ENCODE results near the gene DNLZ. TPM values are rescaled to one million over a fixed set of nuclear protein-coding genes. Genes with fewer than 3 reads are reported as not detected.
A peak's percentile ranks its signal among the peaks of the same experiment; 100 is the strongest.

The DNLZ gene
- total and polyA plus RNA-seq, 2 donors (not counting 1 experiment from before 2014, with no cell fraction given) = 23.0 to 42.0 TPM

GRCh38 chr9:136326761-136327303 is 36.7 kb downstream of the DNLZ start:
- peaks cover 22 to 31% of the 10 kb centered on the region in 2 donors for H3K4me1 ChIP-seq (ENCODE audit: control insufficient read depth in 2 of 2, insufficient read depth in 2 of 2, low read length in 2 of 2)
- WGBS (ENCODE audit: insufficient coverage) = 5% methylated on average over 15 of the region's 17 CpGs
- peak overlapping the region; percentile 35 for H3K9ac ChIP-seq (ENCODE audit: low read length)
- no peaks in the 10 kb centered on the region for H3K36me3 ChIP-seq (replicated peaks in 1 of 2; ENCODE audit: control extremely low read depth in 1 of 2, control insufficient read depth in 1 of 2, extremely low read depth in 1 of 2, insufficient read depth in 2 of 2, low read length in 1 of 2)
- intact Hi-C loops (cut with micrococcal nuclease) = no loop called here
- H3K27me3 Mint-ChIP-seq = peaks cover 8% of the 10 kb centered on the region
- no peaks in the 10 kb centered on the region for H3K9me3 ChIP-seq (ENCODE audit: control extremely low read depth in 1 of 3, control insufficient read depth in 2 of 3, insufficient read depth in 1 of 3, low read length in 2 of 3)
- ATAC-seq (ENCODE audit: low read depth) = peak; percentile 16
- CTCF ChIA-PET = interaction anchor here (0.9 kb wide), 1 partner anchor 36 kb away, joined by 3 read pairs; no protein-coding TSS in a partner anchor
- peak overlapping the region; percentile 74 for H3K4me2 ChIP-seq (replicated peaks; ENCODE audit: low read depth, low read length, poor library complexity, severe bottlenecking)
- peak overlapping the region in 3 of 5 experiments; percentile 23 to 44 (median 27) for H3K4me3 ChIP-seq (ENCODE audit: control extremely low read depth in 1 of 5, extremely low read depth in 1 of 5, insufficient read depth in 1 of 5, low read depth in 2 of 5, low read length in 4 of 5)
- peak overlapping the region; percentile 56 for H2AFZ ChIP-seq (ENCODE audit: insufficient read depth, low read depth, low read length, poor library complexity, severe bottlenecking)
- no peaks in the 10 kb centered on the region for H4K20me1 ChIP-seq (ENCODE audit: control insufficient read depth, insufficient read depth, low read length, poor library complexity, severe bottlenecking)
- H3K27ac ChIP-seq (ENCODE audit: low read length in 2 of 2) = no peak overlapping the region
- peaks cover 0 to 27% (median 12%) of the 10 kb centered on the region in 4 experiments for H3K27me3 ChIP-seq (replicated peaks in 1 of 4; ENCODE audit: control extremely low read depth in 1 of 4, control insufficient read depth in 3 of 4, insufficient read depth in 4 of 4, low read length in 3 of 4)
- TF ChIP-seq EZH2 (IDR thresholded peaks at IDR 0.05; ENCODE audit: borderline replicate concordance, insufficient read depth, low read depth, low read length, poor library complexity, severe bottlenecking) = no peak
- TF ChIP-seq CTCF (IDR thresholded peaks at IDR 0.05) = no peak
- H3K79me2 ChIP-seq (ENCODE audit: control insufficient read depth, insufficient read depth, low read length) = peaks cover 10% of the 10 kb centered on the region
- peaks cover 7% of the 10 kb centered on the region for H3K4me1 Mint-ChIP-seq
- peak overlapping the region; percentile 59 for H3K27ac Mint-ChIP-seq
- POLR2A ChIA-PET = interaction anchor here (0.6 to 0.7 kb wide), 3 partner anchors 10 to 64 kb away, joined by 3 to 5 read pairs (median 5); no protein-coding TSS in a partner anchor
- peak overlapping the region; percentile 82 for H3K4me3 Mint-ChIP-seq
- no peak for DNase-seq
- no peaks in the 10 kb centered on the region for H3K9me3 Mint-ChIP-seq (ENCODE audit: insufficient read depth)

GRCh38 chr9:136326061-136326760 is 37.3 kb downstream of the DNLZ start:
- TF ChIP-seq CTCF (IDR thresholded peaks at IDR 0.05) = no peak
- no peak for TF ChIP-seq EZH2 (IDR thresholded peaks at IDR 0.05; ENCODE audit: borderline replicate concordance, insufficient read depth, low read depth, low read length, poor library complexity, severe bottlenecking)
- no peak overlapping the region for H3K4me3 Mint-ChIP-seq
- no peaks in the 10 kb centered on the region for H3K9me3 ChIP-seq (ENCODE audit: control extremely low read depth in 1 of 3, control insufficient read depth in 2 of 3, insufficient read depth in 1 of 3, low read length in 2 of 3)
- no peak overlapping the region for H3K27ac Mint-ChIP-seq
- H3K4me2 ChIP-seq (replicated peaks; ENCODE audit: low read depth, low read length, poor library complexity, severe bottlenecking) = peak overlapping the region; percentile 74
- peaks cover 0 to 27% (median 12%) of the 10 kb centered on the region in 4 experiments for H3K27me3 ChIP-seq (replicated peaks in 1 of 4; ENCODE audit: control extremely low read depth in 1 of 4, control insufficient read depth in 3 of 4, insufficient read depth in 4 of 4, low read length in 3 of 4)
- ATAC-seq (ENCODE audit: low read depth) (no peak), DNase-seq (no peak)
- peaks cover 8% of the 10 kb centered on the region for H3K79me2 ChIP-seq (ENCODE audit: control insufficient read depth, insufficient read depth, low read length)
- 5% methylated on average over 23 of the region's 28 CpGs for WGBS (ENCODE audit: insufficient coverage)
- H3K9me3 Mint-ChIP-seq (ENCODE audit: insufficient read depth) = no peaks in the 10 kb centered on the region
- H2AFZ ChIP-seq (ENCODE audit: insufficient read depth, low read depth, low read length, poor library complexity, severe bottlenecking) = peak overlapping the region; percentile 56
- peak overlapping the region in 1 of 5 experiments; percentile 44 for H3K4me3 ChIP-seq (ENCODE audit: control extremely low read depth in 1 of 5, extremely low read depth in 1 of 5, insufficient read depth in 1 of 5, low read depth in 2 of 5, low read length in 4 of 5)
- H3K9ac ChIP-seq (ENCODE audit: low read length) = no peak overlapping the region
- no peak overlapping the region for H3K27ac ChIP-seq (ENCODE audit: low read length in 2 of 2)
- CTCF ChIA-PET = no interaction called here
- H3K4me1 ChIP-seq (ENCODE audit: control insufficient read depth in 2 of 2, insufficient read depth in 2 of 2, low read length in 2 of 2) = peaks cover 22 to 31% of the 10 kb centered on the region in 2 donors
- H3K4me1 Mint-ChIP-seq = peaks cover 7% of the 10 kb centered on the region
- H3K36me3 ChIP-seq (replicated peaks in 1 of 2; ENCODE audit: control extremely low read depth in 1 of 2, control insufficient read depth in 1 of 2, extremely low read depth in 1 of 2, insufficient read depth in 2 of 2, low read length in 1 of 2) = no peaks in the 10 kb centered on the region
- POLR2A ChIA-PET = interaction anchor here (0.7 kb wide), 2 partner anchors 11 to 18 kb away, joined by 3 to 5 read pairs; no protein-coding TSS in a partner anchor
- intact Hi-C loops (cut with micrococcal nuclease) = no loop called here
- H3K27me3 Mint-ChIP-seq = peaks cover 8% of the 10 kb centered on the region
- H4K20me1 ChIP-seq (ENCODE audit: control insufficient read depth, insufficient read depth, low read length, poor library complexity, severe bottlenecking) = no peaks in the 10 kb centered on the region
